GM23338 (cell line): ENCODE measurements around the gene TSPEAR. TPM values are rescaled to one million over a fixed set of nuclear protein-coding genes. Genes with fewer than 3 reads are reported as not detected.

ENCODE experiments used
- ATAC-seq: fragments of 200-7000 bp; cut with Tn5 transposase; 3 replicates; pipeline ENCODE4 v1.9.1; 2020
- DNase-seq: peaks from one replicate; pipeline ENCODE4 v3.0.0-alpha.2; 2015; ENCODE audit warnings: low spot score
- H2AFZ ChIP-seq: fragments of 200-600 bp; sonication (generic); 2 replicates; pipeline ENCODE4 v1.8.0; 2016; ENCODE audit warnings: antibody characterized with exemption, mild to moderate bottlenecking, moderate library complexity
- H3F3A ChIP-seq: fragments of 200-600 bp; sonication (generic); replicated peaks from 2 replicates; pipeline ENCODE4 v1.8.0; 2017; ENCODE audit warnings: antibody characterized with exemption, mixed run types, low read depth
- H3K27ac ChIP-seq: fragments of 200-600 bp; sonication (generic); 2 replicates; pipeline ENCODE4 v1.6.1; 2016; ENCODE audit warnings: low read depth
- H3K27me3 ChIP-seq: fragments of 200-600 bp; sonication (generic); 2 replicates; pipeline ENCODE4 v1.8.0; 2016; ENCODE audit warnings: mild to moderate bottlenecking, mixed run types, moderate library complexity; ENCODE audit not compliant: insufficient read depth
- H3K36me3 ChIP-seq: fragments of 200-600 bp; sonication (generic); 2 replicates; pipeline ENCODE4 v1.8.0; 2016; ENCODE audit warnings: mild to moderate bottlenecking; ENCODE audit not compliant: insufficient read depth
- H3K4me1 ChIP-seq: fragments of 200-600 bp; sonication (generic); 2 replicates; pipeline ENCODE4 v1.8.0; 2016; ENCODE audit warnings: mild to moderate bottlenecking, moderate library complexity; ENCODE audit not compliant: insufficient read depth
- H3K4me2 ChIP-seq: fragments of 200-600 bp; sonication (generic); 2 replicates; pipeline ENCODE4 v1.7.1; 2017; ENCODE audit warnings: mixed run types
- H3K4me3 ChIP-seq: fragments of 200-600 bp; sonication (generic); 2 replicates; pipeline ENCODE4 v1.6.1; 2016; ENCODE audit warnings: mixed run types
- H3K79me2 ChIP-seq: fragments of 200-600 bp; sonication (generic); replicated peaks from 2 replicates; pipeline ENCODE4 v1.8.0; 2017; ENCODE audit warnings: mild to moderate bottlenecking; ENCODE audit not compliant: insufficient read depth
- H3K9me2 ChIP-seq: fragments of 200-600 bp; sonication (generic); 2 replicates; pipeline ENCODE4 v1.8.0; 2017; ENCODE audit not compliant: insufficient read depth
- H4K20me1 ChIP-seq: fragments of 200-600 bp; sonication (generic); replicated peaks from 2 replicates; pipeline ENCODE4 v1.8.0; 2017; ENCODE audit warnings: mild to moderate bottlenecking; ENCODE audit not compliant: insufficient read depth
- H3K27ac Mint-ChIP-seq: 2 replicates; pipeline ENCODE4 v1.8.0; 2020; ENCODE audit warnings: inconsistent platforms, mild to moderate bottlenecking, moderate library complexity, mixed read lengths
- H3K27me3 Mint-ChIP-seq: 3 replicates; pipeline ENCODE4 v1.8.0; 2022; ENCODE audit warnings: low read depth, mild to moderate bottlenecking, moderate library complexity, mixed read lengths, inconsistent platforms; ENCODE audit not compliant: insufficient read depth, poor library complexity
- H3K36me3 Mint-ChIP-seq: 3 replicates; pipeline ENCODE4 v1.8.0; 2021; ENCODE audit warnings: low read depth, mild to moderate bottlenecking, inconsistent platforms, moderate library complexity, mixed read lengths
- H3K4me1 Mint-ChIP-seq: 3 replicates; pipeline ENCODE4 v1.8.0; 2020; ENCODE audit warnings: mild to moderate bottlenecking, inconsistent platforms, mixed read lengths
- H3K4me3 Mint-ChIP-seq: 3 replicates; pipeline ENCODE4 v1.8.0; 2021; ENCODE audit warnings: moderate library complexity, mild to moderate bottlenecking, inconsistent platforms, mixed read lengths
- H3K9me3 Mint-ChIP-seq: 3 replicates; pipeline ENCODE4 v1.8.0; 2020; ENCODE audit warnings: moderate library complexity, mild to moderate bottlenecking, inconsistent platforms, mixed read lengths
- CREB1 ChIP-seq: fragments of 250-450 bp; sonication (Bioruptor Pico); IDR thresholded peaks from 2 replicates; pipeline ENCODE4 v1.5.0; 2020; ENCODE audit warnings: low read depth, mild to moderate bottlenecking, moderate library complexity
- CTCF ChIP-seq, 2 experiments: fragments of 200-600 bp in 1 of 2; sonication (generic) in 1 of 2; conservative IDR thresholded peaks; 2 replicates each; pipeline versions ENCODE4 v1.5.1 to v1.6.1; 2016 to 2017; ENCODE audit warnings: antibody characterized with exemption in 2 of 2, low read depth in 2 of 2, mild to moderate bottlenecking in 2 of 2, moderate library complexity in 1 of 2
- polyA plus RNA-seq: library from polyadenylated mRNA; unstranded; fragments of >200 nt; fragmentation: Nextera tagmentation; extraction: Ambion mirVana; gene quantifications from 2 replicates; pipeline ENCODE4 v1.2.1, GENCODE V29; 2016
- total RNA-seq: library from RNA; depleted of rRNA; stranded (reverse); fragments of >200 nt; shearing (Covaris generic); gene quantifications from 2 replicates; pipeline ENCODE4 v1.2.3, GENCODE V29; 2014
- TF ChIP-seq, protein P1 (sequence below): IDR thresholded peaks from one replicate; pipeline ENCODE4 v1.6.1; 2018; ENCODE audit warnings: antibody characterized with exemption; ENCODE audit not compliant: unreplicated experiment
- TF ChIP-seq, protein P2 (sequence below): IDR thresholded peaks from 2 replicates; pipeline ENCODE4 v1.6.1; 2016; ENCODE audit warnings: antibody characterized with exemption
- TF ChIP-seq, protein P3 (sequence below): fragments of 250-450 bp; sonication (Bioruptor Pico); IDR thresholded peaks from 2 replicates; pipeline ENCODE4 v1.5.0; 2020; ENCODE audit warnings: mild to moderate bottlenecking, moderate library complexity

Gene TSPEAR
- total and polyA plus RNA-seq, 2 experiments from 2014 or later = 0.35 to 0.92 TPM

GRCh38 chr21:44523567-44524413 is 187.6 kb downstream of the TSPEAR start:
- H3K4me3 Mint-ChIP-seq = no peak overlapping the region
- peaks cover 5% of the 10 kb centered on the region for H3K27me3 Mint-ChIP-seq
- no peaks in the 10 kb centered on the region for H3K4me1 ChIP-seq
- H3K9me2 ChIP-seq = 0 out of 2 replicates have a peak, but pooled peaks cover 2% of the 10 kb centered on the region
- ATAC-seq (no peak), DNase-seq (no peak)
- no peaks in the 10 kb centered on the region for H3K36me3 ChIP-seq
- H3K27ac Mint-ChIP-seq = no peak overlapping the region
- no peak overlapping the region for H3K27ac ChIP-seq
- no peaks in the 10 kb centered on the region for H3K36me3 Mint-ChIP-seq
- H3K4me1 Mint-ChIP-seq = no peaks in the 10 kb centered on the region
- no peaks in the 10 kb centered on the region for H3F3A ChIP-seq
- no peaks in the 10 kb centered on the region; the same call in 2 of the 3 replicates for H3K9me3 Mint-ChIP-seq
- no peaks in the 10 kb centered on the region for H4K20me1 ChIP-seq
- H3K79me2 ChIP-seq = no peaks in the 10 kb centered on the region
- no peak overlapping the region for H3K4me2 ChIP-seq
- H3K4me3 ChIP-seq = no peak overlapping the region
- TF ChIP-seq, protein P1, sequence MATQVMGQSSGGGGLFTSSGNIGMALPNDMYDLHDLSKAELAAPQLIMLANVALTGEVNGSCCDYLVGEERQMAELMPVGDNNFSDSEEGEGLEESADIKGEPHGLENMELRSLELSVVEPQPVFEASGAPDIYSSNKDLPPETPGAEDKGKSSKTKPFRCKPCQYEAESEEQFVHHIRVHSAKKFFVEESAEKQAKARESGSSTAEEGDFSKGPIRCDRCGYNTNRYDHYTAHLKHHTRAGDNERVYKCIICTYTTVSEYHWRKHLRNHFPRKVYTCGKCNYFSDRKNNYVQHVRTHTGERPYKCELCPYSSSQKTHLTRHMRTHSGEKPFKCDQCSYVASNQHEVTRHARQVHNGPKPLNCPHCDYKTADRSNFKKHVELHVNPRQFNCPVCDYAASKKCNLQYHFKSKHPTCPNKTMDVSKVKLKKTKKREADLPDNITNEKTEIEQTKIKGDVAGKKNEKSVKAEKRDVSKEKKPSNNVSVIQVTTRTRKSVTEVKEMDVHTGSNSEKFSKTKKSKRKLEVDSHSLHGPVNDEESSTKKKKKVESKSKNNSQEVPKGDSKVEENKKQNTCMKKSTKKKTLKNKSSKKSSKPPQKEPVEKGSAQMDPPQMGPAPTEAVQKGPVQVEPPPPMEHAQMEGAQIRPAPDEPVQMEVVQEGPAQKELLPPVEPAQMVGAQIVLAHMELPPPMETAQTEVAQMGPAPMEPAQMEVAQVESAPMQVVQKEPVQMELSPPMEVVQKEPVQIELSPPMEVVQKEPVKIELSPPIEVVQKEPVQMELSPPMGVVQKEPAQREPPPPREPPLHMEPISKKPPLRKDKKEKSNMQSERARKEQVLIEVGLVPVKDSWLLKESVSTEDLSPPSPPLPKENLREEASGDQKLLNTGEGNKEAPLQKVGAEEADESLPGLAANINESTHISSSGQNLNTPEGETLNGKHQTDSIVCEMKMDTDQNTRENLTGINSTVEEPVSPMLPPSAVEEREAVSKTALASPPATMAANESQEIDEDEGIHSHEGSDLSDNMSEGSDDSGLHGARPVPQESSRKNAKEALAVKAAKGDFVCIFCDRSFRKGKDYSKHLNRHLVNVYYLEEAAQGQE = no peak
- H3K27me3 ChIP-seq = no peaks in the 10 kb centered on the region
- no peak overlapping the region for H2AFZ ChIP-seq

DNA sequence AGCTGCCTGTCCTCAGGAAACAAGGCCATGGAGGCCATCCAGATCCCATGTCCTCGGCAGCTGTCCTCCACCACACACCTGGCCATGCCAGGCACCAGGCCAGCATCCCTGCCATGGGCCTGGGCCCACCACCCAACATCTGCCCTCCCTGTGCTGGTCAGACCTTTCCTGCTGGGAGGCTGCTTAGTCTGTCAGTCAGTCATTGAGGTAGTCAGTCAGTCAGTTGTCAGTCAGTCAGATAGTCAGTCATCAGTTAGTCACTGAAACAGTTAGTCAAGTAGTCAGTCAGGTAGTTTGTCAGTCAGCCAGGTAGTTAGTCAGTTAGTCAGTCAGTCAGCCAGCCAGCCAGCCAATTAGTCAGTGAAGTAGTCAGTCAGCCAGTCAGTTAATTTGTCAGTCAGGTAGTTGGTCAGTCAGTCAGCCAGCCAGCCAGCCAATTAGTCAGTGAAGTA is 188.6 kb downstream of the TSPEAR start:
- no peak for DNase-seq
- H3K27me3 Mint-ChIP-seq = peaks cover 6% of the 10 kb centered on the region
- TF ChIP-seq, protein P2, sequence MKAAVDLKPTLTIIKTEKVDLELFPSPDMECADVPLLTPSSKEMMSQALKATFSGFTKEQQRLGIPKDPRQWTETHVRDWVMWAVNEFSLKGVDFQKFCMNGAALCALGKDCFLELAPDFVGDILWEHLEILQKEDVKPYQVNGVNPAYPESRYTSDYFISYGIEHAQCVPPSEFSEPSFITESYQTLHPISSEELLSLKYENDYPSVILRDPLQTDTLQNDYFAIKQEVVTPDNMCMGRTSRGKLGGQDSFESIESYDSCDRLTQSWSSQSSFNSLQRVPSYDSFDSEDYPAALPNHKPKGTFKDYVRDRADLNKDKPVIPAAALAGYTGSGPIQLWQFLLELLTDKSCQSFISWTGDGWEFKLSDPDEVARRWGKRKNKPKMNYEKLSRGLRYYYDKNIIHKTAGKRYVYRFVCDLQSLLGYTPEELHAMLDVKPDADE = no peak
- TF ChIP-seq CREB1 (no peak), CTCF (conservative IDR thresholded peaks at IDR 0.05; ENCODE audit: low read depth in 2 of 2) (no peak)
- TF ChIP-seq, protein P3, sequence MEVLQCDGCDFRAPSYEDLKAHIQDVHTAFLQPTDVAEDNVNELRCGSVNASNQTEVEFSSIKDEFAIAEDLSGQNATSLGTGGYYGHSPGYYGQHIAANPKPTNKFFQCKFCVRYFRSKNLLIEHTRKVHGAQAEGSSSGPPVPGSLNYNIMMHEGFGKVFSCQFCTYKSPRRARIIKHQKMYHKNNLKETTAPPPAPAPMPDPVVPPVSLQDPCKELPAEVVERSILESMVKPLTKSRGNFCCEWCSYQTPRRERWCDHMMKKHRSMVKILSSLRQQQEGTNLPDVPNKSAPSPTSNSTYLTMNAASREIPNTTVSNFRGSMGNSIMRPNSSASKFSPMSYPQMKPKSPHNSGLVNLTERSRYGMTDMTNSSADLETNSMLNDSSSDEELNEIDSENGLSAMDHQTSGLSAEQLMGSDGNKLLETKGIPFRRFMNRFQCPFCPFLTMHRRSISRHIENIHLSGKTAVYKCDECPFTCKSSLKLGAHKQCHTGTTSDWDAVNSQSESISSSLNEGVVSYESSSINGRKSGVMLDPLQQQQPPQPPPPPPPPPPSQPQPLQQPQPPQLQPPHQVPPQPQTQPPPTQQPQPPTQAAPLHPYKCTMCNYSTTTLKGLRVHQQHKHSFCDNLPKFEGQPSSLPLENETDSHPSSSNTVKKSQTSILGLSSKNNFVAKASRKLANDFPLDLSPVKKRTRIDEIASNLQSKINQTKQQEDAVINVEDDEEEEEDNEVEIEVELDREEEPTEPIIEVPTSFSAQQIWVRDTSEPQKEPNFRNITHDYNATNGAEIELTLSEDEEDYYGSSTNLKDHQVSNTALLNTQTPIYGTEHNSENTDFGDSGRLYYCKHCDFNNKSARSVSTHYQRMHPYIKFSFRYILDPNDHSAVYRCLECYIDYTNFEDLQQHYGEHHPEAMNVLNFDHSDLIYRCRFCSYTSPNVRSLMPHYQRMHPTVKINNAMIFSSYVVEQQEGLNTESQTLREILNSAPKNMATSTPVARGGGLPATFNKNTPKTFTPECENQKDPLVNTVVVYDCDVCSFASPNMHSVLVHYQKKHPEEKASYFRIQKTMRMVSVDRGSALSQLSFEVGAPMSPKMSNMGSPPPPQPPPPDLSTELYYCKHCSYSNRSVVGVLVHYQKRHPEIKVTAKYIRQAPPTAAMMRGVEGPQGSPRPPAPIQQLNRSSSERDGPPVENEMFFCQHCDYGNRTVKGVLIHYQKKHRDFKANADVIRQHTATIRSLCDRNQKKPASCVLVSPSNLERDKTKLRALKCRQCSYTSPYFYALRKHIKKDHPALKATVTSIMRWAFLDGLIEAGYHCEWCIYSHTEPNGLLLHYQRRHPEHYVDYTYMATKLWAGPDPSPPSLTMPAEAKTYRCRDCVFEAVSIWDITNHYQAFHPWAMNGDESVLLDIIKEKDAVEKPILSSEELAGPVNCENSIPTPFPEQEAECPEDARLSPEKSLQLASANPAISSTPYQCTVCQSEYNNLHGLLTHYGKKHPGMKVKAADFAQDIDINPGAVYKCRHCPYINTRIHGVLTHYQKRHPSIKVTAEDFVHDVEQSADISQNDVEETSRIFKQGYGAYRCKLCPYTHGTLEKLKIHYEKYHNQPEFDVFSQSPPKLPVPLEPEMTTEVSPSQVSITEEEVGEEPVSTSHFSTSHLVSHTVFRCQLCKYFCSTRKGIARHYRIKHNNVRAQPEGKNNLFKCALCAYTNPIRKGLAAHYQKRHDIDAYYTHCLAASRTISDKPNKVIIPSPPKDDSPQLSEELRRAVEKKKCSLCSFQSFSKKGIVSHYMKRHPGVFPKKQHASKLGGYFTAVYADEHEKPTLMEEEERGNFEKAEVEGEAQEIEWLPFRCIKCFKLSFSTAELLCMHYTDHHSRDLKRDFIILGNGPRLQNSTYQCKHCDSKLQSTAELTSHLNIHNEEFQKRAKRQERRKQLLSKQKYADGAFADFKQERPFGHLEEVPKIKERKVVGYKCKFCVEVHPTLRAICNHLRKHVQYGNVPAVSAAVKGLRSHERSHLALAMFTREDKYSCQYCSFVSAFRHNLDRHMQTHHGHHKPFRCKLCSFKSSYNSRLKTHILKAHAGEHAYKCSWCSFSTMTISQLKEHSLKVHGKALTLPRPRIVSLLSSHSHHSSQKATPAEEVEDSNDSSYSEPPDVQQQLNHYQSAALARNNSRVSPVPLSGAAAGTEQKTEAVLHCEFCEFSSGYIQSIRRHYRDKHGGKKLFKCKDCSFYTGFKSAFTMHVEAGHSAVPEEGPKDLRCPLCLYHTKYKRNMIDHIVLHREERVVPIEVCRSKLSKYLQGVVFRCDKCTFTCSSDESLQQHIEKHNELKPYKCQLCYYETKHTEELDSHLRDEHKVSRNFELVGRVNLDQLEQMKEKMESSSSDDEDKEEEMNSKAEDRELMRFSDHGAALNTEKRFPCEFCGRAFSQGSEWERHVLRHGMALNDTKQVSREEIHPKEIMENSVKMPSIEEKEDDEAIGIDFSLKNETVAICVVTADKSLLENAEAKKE (CRISPR knock-in tag) = no peak

More for the DNA sequence above, 188.6 kb downstream of the TSPEAR start:
- peaks cover 2% of the 10 kb centered on the region; the same call in 1 of the 3 replicates for H3K36me3 Mint-ChIP-seq
- no peaks in the 10 kb centered on the region for H3K79me2 ChIP-seq
- no peak overlapping the region for H3K27ac ChIP-seq
- H3K4me3 ChIP-seq = no peak overlapping the region
- H2AFZ ChIP-seq = no peak overlapping the region
- no peak for ATAC-seq
- H3K4me3 Mint-ChIP-seq = no peak overlapping the region
- no peaks in the 10 kb centered on the region; the same call in 2 of the 3 replicates for H3K4me1 Mint-ChIP-seq
- no peaks in the 10 kb centered on the region for H3K36me3 ChIP-seq
- 0 out of 2 replicates have a peak, but pooled peaks cover 4% of the 10 kb centered on the region for H3K9me2 ChIP-seq
- H3F3A ChIP-seq = no peaks in the 10 kb centered on the region
- H3K27ac Mint-ChIP-seq = no peak overlapping the region
- no peaks in the 10 kb centered on the region for H3K27me3 ChIP-seq
- no peaks in the 10 kb centered on the region for H4K20me1 ChIP-seq
- peaks cover 1% of the 10 kb centered on the region; the same call in 1 of the 3 replicates for H3K9me3 Mint-ChIP-seq
- H3K4me2 ChIP-seq = no peak overlapping the region
- H3K4me1 ChIP-seq = no peaks in the 10 kb centered on the region
